GM06990 (cell line): ENCODE data around the gene PIK3CA.

Source experiments
- DNase-seq: peaks from one replicate; pipeline ENCODE4 v3.0.0-alpha.2; 2011; ENCODE audit not compliant: insufficient read length; ENCODE audit errors: extremely low read depth
- H3K27me3 ChIP-seq: replicated peaks from 2 replicates; pipeline ENCODE4 v1.6.0; 2011; ENCODE audit warnings: low read length; ENCODE audit not compliant: control insufficient read depth, insufficient read depth
- H3K36me3 ChIP-seq: 2 replicates; pipeline ENCODE4 v1.5.1; 2011; ENCODE audit warnings: low read length; ENCODE audit not compliant: control insufficient read depth, insufficient read depth
- H3K4me3 ChIP-seq: replicated peaks from 2 replicates; pipeline ENCODE4 v1.5.1; 2011; ENCODE audit warnings: low read depth, mild to moderate bottlenecking, control low read depth, low read length
- CTCF ChIP-seq: IDR thresholded peaks from 2 replicates; pipeline ENCODE4 v1.5.1; 2011; ENCODE audit warnings: low read length, control low read depth, mild to moderate bottlenecking, inconsistent platforms; ENCODE audit not compliant: insufficient read depth, poor library complexity, severe bottlenecking

PIK3CA gene

GRCh38 chr3:179141890-179142289, 6.3 kb upstream of the PIK3CA start:
- H3K27me3 ChIP-seq: no peaks in the 10 kb centered on the region
- no peak for DNase-seq
- no peaks in the 10 kb centered on the region for H3K36me3 ChIP-seq
- H3K4me3 ChIP-seq: no peak overlapping the region
- TF ChIP-seq CTCF: no peak

- Histone ChIP-seq H3K4me3 (peak overlapping the region; percentile 90), H3K36me3 (no peaks in the 10 kb centered on the region), H3K27me3 (no peaks in the 10 kb centered on the region)
- peak; percentile 31 for TF ChIP-seq CTCF
- DNase-seq: peak; percentile 63
Measured at GRCh38 chr3:179146911-179147513, 1.1 kb upstream of the PIK3CA start.

GRCh38 chr3:179147514-179147872, 664 bp upstream of the PIK3CA start:
- no peak for DNase-seq
- H3K4me3 ChIP-seq: peak overlapping the region; percentile 90
- H3K36me3 ChIP-seq: no peaks in the 10 kb centered on the region
- TF ChIP-seq CTCF: no peak
- H3K27me3 ChIP-seq: no peaks in the 10 kb centered on the region

DNA sequence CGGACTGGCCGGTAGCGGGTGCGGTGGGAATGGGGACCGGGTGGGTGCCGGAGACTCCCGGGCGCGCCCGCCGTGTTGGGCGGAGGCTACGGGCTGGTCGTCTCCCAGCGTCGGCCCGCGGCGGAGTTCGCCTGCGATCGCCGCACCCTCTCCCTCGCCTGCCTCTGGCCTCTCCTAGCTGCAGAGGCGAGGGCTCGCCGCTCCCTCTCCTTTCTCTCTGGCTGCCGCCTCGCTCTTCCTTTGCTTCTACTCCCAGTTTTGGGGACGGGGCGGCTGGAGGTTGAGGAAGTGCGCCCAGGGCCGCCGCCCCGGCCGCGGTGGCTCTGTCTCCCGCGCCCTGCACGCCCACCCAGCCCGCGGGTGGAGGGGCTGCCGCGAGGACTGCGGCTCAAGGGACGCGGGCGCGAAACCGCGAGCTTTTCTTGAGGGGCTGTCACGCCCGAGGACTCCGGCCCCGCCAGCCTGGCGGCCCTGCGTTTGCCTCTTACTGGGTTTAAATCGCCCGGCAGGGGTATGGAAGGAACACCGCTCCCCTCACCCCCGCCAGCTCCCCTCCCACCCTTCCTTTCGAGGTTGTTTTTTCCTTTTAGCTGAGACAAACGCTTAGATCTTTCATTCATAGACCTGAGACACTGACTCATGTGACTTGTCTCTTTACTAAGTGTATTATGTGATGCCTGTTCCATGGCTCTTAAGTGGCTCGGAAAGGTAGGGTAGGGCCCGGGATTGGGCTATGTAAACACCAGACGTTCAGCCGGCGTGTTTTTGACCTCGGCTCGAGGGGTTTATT, 654 bp downstream of the PIK3CA start:
- no peak for TF ChIP-seq CTCF
- peak overlapping the region; percentile 90 for H3K4me3 ChIP-seq
- H3K27me3 ChIP-seq: no peaks in the 10 kb centered on the region
- peak; percentile 74 for DNase-seq
- no peaks in the 10 kb centered on the region for H3K36me3 ChIP-seq

DNA sequence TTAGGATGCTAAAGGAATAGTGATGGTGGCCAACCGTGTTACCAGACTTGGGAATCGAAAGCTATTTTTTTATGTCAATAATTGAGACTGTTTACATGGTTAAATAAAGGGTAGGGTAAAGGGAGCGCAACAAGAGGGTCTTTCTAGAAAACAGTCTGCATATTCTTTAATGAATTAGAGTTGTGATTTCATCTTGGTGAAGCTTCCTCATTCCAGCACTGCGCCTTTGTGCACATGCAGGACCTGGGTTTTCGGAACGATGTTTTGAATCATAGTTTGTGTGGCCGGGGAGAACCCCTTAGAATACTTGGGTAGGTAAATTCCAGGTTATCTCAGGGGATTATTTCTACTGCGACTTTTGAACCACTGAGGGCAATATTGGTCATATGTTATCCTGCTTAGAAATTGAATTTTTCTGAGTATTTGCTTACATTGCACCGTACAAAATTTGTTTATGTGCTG, 1.3 kb downstream of the PIK3CA start:
- DNase-seq: peak; percentile 41
- TF ChIP-seq CTCF: no peak
- Histone ChIP-seq H3K36me3 (no peaks in the 10 kb centered on the region), H3K4me3 (peak overlapping the region; percentile 90), H3K27me3 (no peaks in the 10 kb centered on the region)
